NB4 (cell line): ENCODE measurements around the gene NPTXR.

Source experiments
- POLR2A ChIP-seq: IDR thresholded peaks from 2 replicates; pipeline ENCODE4 v1.6.1; 2011; ENCODE audit warnings: mild to moderate bottlenecking; ENCODE audit not compliant: insufficient read length; ENCODE audit errors: extremely low read depth
- TF ChIP-seq, protein P1 (sequence below): IDR thresholded peaks from one replicate; pipeline ENCODE4 v1.5.1; 2012; ENCODE audit warnings: low read depth, low read length

DNA sequence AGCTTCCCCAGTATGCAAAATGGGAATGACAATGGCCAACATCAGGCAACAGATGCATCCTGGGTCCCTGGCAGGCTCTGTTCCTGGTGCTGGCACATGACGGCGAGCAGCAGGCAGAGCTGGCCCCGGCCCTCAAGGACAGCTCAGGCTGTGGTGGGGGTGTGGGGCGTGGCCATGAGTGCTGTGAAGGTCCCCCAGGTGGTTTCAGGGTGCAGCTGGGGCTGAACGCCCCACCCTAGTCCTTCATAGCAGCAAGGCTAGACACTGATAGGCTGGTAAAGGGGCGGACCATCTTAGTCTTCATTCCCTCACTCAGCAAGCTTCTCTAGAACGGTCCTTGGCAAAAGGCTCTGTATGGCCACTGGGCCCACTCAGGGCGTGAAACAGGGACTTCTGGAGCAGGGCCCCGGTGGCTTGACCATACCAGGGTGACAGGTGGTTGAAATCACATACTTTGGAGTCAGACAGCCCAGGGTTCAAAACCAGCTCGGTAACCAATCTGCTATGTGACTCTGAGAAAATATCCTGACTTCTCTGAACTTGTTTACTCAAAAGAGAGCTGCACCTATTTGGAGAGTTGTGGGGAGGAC is 15.1 kb downstream of the NPTXR start:
- TF ChIP-seq, protein P1, sequence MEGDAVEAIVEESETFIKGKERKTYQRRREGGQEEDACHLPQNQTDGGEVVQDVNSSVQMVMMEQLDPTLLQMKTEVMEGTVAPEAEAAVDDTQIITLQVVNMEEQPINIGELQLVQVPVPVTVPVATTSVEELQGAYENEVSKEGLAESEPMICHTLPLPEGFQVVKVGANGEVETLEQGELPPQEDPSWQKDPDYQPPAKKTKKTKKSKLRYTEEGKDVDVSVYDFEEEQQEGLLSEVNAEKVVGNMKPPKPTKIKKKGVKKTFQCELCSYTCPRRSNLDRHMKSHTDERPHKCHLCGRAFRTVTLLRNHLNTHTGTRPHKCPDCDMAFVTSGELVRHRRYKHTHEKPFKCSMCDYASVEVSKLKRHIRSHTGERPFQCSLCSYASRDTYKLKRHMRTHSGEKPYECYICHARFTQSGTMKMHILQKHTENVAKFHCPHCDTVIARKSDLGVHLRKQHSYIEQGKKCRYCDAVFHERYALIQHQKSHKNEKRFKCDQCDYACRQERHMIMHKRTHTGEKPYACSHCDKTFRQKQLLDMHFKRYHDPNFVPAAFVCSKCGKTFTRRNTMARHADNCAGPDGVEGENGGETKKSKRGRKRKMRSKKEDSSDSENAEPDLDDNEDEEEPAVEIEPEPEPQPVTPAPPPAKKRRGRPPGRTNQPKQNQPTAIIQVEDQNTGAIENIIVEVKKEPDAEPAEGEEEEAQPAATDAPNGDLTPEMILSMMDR = no peak
- no peak for TF ChIP-seq POLR2A
